ENCODE measurements around the gene CPLX3. TPM values are rescaled to one million over a fixed set of nuclear protein-coding genes. Genes with fewer than 3 reads are reported as not detected.

Gene CPLX3
- total RNA-seq, 1 donor from 2014 or later: not detected

- DNase-seq (ENCODE audit: low read depth in 2 of 2): no peak
Measured at GRCh38 chr15:74843891-74844299, 17.5 kb downstream of the CPLX3 start.

- no peak for DNase-seq (ENCODE audit: low read depth in 2 of 2)
Measured at GRCh38 chr15:74844319-74845207, 18.1 kb downstream of the CPLX3 start.

GRCh38 chr15:74845208-74845568, 18.8 kb downstream of the CPLX3 start:
- DNase-seq (ENCODE audit: low read depth in 2 of 2): no peak

DNA sequence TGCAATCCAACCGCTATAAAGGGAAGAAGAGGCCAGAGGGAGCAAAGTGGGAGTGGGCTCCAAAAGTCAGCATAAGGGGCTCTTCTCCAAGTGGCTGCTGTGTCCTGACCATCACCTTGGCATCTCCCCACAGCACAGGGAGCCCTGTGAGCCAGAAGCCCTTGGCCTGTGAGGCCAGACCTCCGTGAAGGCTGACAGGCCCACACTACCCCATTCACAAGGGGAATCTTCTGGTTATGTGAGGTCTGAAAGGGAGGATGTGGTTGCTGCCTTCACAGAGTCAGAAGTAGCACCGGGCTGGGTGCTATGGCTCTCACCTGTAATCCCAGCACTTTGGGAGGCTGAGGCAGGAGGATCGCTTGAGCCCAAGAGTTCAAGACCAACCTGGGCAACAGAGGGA, 19.2 kb downstream of the CPLX3 start:
- no peak for DNase-seq (ENCODE audit: low read depth in 2 of 2)

- no peak for DNase-seq (ENCODE audit: low read depth in 2 of 2)
Measured at GRCh38 chr15:74847432-74847831, 21.0 kb downstream of the CPLX3 start.

DNA sequence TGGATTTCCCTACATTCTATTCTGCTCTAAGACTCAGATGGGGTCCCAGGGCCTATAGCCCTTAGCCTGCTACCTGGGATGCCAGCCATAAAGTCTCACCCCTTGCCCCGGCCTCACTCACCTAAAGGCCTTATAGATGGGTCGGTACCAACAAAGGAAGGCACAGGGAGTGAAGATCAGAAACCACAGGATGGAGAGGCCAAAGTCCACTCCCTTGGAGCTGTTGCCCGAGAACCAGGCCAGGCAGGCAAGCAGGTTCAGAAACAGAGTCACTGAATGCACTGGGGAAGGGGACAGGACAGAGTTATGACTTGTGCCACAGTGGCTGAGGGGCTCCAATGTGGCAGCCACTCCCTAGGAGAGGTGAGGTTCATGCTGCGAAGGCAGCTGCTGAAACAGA, 24.0 kb downstream of the CPLX3 start:
- DNase-seq (ENCODE audit: low read depth in 2 of 2): no peak

DNA sequence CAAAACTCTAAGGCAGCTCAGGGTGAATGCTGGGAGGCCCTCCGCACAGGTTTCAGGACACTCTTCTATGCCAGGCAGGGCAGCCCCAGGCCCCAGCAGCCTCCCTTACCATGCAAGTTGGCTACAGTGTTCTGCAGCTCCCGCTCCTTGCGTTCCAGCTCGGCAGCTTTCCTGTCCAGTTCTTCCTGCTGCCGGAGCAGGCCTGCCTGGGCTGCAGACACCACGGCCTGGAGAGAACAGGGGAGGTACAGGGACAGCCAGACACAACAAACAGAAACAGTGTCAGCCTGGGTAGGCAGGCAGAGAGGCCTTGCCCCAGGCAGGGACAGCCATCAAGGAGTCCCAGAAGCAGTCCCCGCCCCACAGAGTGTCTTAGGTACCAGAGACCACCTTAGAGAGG, 25.5 kb downstream of the CPLX3 start:
- no peak for DNase-seq (ENCODE audit: low read depth in 2 of 2)

DNA sequence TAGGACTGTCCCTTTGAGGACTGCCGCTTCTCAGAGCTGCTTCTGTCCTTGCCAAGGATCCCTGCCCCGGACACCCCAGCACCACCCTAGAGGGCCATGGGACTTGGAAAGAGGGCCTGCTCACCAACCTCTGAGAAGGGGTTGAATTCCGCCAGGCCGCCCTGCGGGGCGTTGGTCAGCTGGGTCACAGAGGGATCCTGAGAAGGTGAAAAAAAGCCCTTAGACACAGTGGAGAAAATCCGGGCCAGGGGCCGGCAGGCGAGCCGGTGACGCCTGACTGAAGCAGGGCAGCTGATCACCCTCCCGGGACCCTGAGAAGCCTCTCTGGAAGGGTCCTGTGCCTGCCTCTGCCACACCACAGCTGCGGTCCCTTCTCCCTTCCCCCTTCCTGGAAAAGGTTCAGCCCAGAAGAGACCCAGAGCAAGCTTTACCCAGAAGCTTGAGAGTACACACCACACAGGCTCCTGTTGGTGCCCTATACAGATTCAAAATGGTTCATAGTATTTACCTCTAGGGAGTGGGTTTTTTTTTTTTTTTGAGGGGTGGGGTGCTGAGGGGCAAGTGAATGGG, 28.1 kb downstream of the CPLX3 start:
- no peak for DNase-seq (ENCODE audit: low read depth in 2 of 2)

GRCh38 chr15:74855857-74856256, 29.4 kb downstream of the CPLX3 start:
- DNase-seq (ENCODE audit: low read depth in 2 of 2): no peak

DNA sequence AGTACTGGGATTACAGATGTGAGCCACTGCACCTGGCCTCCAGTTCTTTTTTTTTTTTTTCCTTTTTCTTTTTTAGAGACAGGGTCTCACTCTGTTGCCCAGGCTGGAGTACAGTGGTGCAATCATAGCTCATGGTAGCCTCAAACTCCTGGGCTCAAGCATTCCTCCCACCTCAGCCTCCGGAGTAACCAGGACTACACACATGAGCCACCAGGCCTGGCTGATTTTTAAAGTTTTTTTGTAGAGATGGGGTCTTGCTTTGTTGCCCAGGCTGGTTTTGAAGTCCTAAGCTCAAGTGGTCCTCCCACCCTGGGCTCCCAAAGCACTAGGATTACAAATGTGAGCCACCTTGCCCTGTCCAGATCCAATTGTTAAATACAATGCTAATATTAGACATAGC, 30.1 kb downstream of the CPLX3 start:
- DNase-seq (ENCODE audit: low read depth in 2 of 2): no peak

GRCh38 chr15:74857082-74857655, 30.7 kb downstream of the CPLX3 start:
- no peak for DNase-seq (ENCODE audit: low read depth in 2 of 2)

DNA sequence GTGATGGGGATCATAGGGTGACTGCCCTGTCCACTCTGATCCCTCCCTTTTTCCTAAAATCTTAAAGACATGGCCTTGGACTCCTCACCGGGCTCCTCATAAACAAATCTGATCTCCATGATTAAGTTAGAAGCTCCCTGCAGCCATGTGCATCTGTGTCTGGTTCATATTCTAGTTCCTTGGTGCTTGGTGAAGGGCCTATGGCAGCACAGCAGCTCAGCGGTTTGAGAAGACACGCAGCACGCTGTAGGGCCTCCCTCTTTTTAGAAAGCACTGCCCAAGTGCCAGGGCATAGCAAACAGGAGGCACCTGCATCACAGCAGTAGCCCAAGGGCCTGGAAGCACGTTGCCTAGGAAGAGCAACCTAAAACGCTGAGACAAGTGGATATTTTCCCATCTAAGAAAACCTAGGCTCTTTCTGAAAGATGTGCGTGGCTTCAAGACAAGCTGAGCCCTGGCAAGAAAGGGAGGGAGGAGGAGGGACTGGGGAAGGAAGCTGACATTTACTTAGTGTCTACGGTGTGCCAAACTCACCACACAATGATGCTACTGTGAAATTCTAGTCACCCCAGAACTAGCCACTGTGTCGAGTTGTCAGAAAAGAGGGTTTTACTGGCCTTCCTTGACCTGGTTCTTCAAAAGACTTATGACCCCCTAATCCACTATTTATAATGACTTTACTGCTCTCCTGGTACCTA, 31.4 kb downstream of the CPLX3 start:
- no peak for DNase-seq (ENCODE audit: low read depth in 2 of 2)

GRCh38 chr15:74858369-74858740, 31.9 kb downstream of the CPLX3 start:
- DNase-seq (ENCODE audit: low read depth in 2 of 2): no peak

DNA sequence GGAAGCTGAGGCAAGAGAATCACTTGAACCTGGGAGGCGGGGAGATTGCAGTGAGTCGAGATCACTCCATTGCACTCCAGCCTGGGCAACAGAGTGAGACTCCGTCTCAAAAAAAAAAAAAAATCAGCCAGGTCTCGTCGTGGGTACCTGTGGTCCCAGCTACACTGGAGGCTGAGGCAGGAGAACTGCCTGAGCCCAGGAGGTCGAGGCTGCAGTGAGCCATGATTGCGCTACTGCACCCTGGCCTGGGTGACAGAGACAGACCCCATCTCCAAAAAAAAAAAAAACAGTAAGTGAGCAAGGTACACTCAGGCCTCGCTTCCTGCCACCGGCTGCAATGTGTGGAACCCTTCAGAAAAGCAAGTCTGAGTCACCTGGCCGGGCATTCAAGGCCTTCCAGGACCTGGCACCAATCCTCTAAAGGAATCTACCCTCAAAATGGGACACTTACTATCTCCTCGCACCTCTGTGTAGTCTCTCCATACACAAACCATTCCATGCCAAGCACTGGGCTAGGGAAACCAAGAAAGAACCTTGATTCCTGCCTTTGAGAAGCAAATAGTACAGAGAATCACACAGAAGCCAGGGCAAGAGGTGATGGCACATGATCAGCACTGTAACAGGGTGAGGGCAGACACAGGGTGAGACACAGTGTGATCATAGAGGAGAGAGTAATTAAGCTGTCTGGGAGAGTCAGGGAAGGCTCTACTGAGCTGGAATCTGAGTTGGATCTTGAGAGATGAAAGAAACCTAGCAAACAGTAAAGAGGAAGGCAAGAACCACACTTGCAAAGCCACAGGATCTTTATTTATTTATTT, 37.0 kb downstream of the CPLX3 start:
- peak in 1 of 2 donors; percentile 33 for DNase-seq (ENCODE audit: low read depth in 2 of 2)

DNA sequence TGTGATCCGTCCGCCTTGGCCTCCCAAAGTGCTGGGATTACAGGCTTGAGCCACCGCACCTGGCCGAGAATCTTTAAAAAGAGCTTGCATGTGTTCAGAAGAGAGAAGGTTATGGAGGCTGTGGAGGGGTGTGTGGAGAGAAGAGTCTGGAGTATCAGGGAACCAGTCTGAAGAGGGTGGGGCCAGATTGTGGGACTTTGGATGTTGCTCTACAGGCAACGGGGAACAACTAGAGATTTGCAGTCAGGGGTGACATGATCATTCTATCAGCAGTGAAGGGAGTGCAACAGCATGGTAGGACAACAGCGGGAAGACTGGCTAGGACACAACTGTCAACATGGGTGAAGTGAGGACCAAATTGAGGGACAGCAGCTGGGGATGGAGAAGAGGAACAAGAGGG, 37.9 kb downstream of the CPLX3 start:
- no peak for DNase-seq (ENCODE audit: low read depth in 2 of 2)

- DNase-seq (ENCODE audit: low read depth in 2 of 2): no peak
Measured at GRCh38 chr15:74865316-74865715, 38.9 kb downstream of the CPLX3 start.

DNA sequence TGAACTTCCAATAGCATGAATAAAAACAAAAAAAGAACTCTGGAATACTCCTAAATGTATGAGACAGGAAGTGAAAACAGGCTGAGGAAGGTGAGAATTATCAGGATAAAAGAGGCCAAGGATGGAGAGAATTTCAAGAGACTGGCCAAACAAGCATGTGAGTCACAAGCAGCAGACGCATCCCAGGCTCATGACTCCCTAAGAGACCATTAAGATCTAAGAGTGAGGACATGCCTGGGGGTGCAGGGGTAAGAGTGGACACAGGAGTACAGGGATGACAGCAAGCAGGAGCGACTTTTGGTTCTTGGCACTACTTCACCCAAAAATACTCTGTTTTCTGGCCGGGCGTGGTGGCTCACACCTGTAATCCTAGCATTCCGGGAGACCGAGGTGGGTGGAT, 39.7 kb downstream of the CPLX3 start:
- DNase-seq (ENCODE audit: low read depth in 2 of 2): peak in 1 of 2 donors; percentile 52

DNA sequence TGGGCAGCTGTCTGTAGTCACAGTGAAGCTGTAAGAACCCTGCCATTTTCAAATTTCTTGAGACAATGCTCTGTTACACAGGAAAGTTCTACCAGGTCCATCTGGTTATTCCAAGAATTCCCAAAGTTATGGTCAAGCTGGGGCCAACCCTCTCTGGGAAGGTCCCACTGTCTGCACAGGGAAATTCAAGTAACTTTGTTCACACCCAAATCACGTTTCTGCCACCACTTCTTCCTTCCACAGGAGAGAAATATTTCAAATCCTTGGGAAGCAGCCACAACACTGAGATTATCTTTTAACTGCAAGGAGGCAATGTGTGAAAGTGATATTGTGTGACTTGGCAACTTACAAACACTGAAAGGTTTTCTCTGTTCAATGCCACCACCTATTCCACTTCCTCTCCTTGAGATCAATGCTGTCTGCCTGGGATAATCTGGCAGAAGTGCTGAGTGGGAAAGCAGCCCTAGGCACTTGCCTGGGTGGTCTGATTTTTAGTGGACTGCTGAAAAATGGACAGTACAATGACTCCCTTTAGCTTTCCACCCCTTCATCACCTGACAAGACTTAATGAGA, 41.1 kb downstream of the CPLX3 start:
- no peak for DNase-seq (ENCODE audit: low read depth in 2 of 2)

- DNase-seq (ENCODE audit: low read depth in 2 of 2): peak in 1 of 2 donors; percentile 37
Measured at GRCh38 chr15:74868059-74868458, 41.6 kb downstream of the CPLX3 start.

GRCh38 chr15:74869372-74869725, 42.9 kb downstream of the CPLX3 start:
- DNase-seq (ENCODE audit: low read depth in 2 of 2): no peak

DNA sequence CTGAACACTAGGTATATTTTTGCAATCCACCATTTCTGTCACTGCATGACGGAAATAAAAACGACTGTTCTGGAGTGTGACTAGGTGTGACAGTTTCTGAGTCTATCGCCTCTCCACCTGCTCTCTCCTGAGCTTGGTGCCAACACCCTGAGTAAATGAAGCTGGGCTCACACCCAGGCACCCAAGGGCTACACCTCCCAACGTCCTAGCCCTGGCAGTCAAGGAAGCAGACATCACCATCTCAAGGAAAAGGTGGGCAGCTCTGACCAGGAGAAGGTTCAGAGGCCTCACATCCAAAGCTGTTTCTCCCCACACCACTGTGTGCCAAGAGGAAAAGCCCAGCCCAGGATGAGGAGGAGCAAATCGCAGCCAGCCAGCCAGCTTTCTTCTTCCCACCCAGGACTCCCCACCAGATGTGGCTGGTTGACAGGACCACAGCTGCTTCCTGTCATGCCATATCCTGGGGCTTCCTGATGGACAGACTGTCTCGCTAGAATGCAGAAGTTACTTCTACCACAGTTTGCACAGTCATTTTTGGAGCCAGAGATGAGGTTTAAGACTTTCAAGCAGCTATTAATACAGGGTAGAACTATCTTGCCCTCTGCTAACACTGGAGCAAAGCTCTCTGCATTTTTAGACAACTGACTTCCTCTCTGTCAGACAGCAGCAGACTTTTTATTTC, 43.4 kb downstream of the CPLX3 start:
- peak; percentile 66 for DNase-seq (ENCODE audit: low read depth in 2 of 2)
